ENCODE data around the gene SLC35F1. TPM values are rescaled to one million over a fixed set of nuclear protein-coding genes. Genes with fewer than 3 reads are reported as not detected.
A peak's percentile ranks its signal among the peaks of the same experiment; 100 is the strongest.

The SLC35F1 gene
- total and polyA plus RNA-seq, 10 of the 15 experiments (the other 5 are each of a cell fraction or from before 2014, with no cell fraction given) = 0.01 TPM; not detected in 9

DNA sequence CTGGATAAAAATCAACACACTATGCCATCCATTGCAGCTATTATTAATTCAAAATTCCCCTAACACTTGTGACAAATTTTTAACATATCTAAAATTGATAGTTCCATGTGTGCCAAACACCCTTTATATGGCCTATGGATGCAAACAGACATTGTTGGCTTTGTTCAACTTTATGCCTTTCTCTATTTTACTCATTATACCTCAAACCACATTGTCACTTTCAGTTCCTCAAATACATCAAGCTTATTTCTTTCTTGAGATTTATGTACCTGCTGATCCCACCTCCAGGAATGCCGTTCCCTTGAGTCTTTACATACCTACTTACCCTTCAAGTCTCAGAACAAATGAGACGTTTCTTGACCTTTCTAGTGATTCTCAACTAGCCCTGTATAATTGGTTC, 447.6 kb downstream of the SLC35F1 start (continued):
- TF ChIP-seq, protein P1, sequence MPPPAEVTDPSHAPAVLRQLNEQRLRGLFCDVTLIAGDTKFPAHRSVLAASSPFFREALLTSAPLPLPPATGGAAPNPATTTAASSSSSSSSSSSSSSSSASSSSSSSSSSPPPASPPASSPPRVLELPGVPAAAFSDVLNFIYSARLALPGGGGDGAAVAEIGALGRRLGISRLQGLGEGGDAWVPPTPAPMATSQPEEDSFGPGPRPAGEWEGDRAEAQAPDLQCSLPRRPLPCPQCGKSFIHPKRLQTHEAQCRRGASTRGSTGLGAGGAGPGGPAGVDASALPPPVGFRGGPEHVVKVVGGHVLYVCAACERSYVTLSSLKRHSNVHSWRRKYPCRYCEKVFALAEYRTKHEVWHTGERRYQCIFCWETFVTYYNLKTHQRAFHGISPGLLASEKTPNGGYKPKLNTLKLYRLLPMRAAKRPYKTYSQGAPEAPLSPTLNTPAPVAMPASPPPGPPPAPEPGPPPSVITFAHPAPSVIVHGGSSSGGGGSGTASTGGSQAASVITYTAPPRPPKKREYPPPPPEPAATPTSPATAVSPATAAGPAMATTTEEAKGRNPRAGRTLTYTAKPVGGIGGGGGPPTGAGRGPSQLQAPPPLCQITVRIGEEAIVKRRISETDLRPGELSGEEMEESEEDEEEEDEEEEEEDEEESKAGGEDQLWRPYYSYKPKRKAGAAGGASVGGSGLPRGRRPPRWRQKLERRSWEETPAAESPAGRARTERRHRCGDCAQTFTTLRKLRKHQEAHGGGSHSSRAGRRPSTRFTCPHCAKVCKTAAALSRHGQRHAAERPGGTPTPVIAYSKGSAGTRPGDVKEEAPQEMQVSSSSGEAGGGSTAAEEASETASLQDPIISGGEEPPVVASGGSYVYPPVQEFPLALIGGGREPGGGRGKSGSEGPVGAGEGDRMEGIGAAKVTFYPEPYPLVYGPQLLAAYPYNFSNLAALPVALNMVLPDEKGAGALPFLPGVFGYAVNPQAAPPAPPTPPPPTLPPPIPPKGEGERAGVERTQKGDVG (CRISPR knock-in tag; IDR thresholded peaks at IDR 0.05) = no peak
- TF ChIP-seq MTA3 (IDR thresholded peaks at IDR 0.05; ENCODE audit: borderline replicate concordance, low read length) = peak; percentile 78; the same call in 1 of the 2 replicates
- TF ChIP-seq MYB (IDR thresholded peaks at IDR 0.05; ENCODE audit: borderline replicate concordance, low read depth, low read length) = no peak
- TF ChIP-seq, protein P2, sequence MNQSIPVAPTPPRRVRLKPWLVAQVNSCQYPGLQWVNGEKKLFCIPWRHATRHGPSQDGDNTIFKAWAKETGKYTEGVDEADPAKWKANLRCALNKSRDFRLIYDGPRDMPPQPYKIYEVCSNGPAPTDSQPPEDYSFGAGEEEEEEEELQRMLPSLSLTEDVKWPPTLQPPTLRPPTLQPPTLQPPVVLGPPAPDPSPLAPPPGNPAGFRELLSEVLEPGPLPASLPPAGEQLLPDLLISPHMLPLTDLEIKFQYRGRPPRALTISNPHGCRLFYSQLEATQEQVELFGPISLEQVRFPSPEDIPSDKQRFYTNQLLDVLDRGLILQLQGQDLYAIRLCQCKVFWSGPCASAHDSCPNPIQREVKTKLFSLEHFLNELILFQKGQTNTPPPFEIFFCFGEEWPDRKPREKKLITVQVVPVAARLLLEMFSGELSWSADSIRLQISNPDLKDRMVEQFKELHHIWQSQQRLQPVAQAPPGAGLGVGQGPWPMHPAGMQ (IDR thresholded peaks at IDR 0.05; ENCODE audit: borderline replicate concordance) = no peak
- TF ChIP-seq BMI1 (IDR thresholded peaks at IDR 0.05; ENCODE audit: borderline replicate concordance) = peak; percentile 81; the same call in 1 of the 2 replicates
- TF ChIP-seq, protein P3, sequence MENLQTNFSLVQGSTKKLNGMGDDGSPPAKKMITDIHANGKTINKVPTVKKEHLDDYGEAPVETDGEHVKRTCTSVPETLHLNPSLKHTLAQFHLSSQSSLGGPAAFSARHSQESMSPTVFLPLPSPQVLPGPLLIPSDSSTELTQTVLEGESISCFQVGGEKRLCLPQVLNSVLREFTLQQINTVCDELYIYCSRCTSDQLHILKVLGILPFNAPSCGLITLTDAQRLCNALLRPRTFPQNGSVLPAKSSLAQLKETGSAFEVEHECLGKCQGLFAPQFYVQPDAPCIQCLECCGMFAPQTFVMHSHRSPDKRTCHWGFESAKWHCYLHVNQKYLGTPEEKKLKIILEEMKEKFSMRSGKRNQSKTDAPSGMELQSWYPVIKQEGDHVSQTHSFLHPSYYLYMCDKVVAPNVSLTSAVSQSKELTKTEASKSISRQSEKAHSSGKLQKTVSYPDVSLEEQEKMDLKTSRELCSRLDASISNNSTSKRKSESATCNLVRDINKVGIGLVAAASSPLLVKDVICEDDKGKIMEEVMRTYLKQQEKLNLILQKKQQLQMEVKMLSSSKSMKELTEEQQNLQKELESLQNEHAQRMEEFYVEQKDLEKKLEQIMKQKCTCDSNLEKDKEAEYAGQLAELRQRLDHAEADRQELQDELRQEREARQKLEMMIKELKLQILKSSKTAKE (IDR thresholded peaks at IDR 0.05; ENCODE audit: low read depth, poor library complexity, severe bottlenecking) = peak; percentile 64
- TF ChIP-seq TAF1 (IDR thresholded peaks at IDR 0.05; ENCODE audit: borderline replicate concordance, low read depth, low read length) = no peak
- 0 out of 2 replicates have a peak, but pooled peaks have one; percentile 32 for TF ChIP-seq GABPA (IDR thresholded peaks at IDR 0.05; ENCODE audit: low read depth)
- TF ChIP-seq, protein P4, sequence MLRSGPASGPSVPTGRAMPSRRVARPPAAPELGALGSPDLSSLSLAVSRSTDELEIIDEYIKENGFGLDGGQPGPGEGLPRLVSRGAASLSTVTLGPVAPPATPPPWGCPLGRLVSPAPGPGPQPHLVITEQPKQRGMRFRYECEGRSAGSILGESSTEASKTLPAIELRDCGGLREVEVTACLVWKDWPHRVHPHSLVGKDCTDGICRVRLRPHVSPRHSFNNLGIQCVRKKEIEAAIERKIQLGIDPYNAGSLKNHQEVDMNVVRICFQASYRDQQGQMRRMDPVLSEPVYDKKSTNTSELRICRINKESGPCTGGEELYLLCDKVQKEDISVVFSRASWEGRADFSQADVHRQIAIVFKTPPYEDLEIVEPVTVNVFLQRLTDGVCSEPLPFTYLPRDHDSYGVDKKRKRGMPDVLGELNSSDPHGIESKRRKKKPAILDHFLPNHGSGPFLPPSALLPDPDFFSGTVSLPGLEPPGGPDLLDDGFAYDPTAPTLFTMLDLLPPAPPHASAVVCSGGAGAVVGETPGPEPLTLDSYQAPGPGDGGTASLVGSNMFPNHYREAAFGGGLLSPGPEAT (IDR thresholded peaks at IDR 0.05; ENCODE audit: low read depth) = peak; percentile 84
- no peak; the same call in 1 of the 2 replicates for TF ChIP-seq NR2F1 (conservative IDR thresholded peaks at IDR 0.05)
- 0 out of 2 replicates have a peak, but pooled peaks have one; percentile 52 for TF ChIP-seq ZBED1 (IDR thresholded peaks at IDR 0.05; ENCODE audit: borderline replicate concordance)
- no peak for TF ChIP-seq LARP7 (IDR thresholded peaks at IDR 0.05)
- TF ChIP-seq BCLAF1 (IDR thresholded peaks at IDR 0.05) = no peak
- TF ChIP-seq, protein P5, sequence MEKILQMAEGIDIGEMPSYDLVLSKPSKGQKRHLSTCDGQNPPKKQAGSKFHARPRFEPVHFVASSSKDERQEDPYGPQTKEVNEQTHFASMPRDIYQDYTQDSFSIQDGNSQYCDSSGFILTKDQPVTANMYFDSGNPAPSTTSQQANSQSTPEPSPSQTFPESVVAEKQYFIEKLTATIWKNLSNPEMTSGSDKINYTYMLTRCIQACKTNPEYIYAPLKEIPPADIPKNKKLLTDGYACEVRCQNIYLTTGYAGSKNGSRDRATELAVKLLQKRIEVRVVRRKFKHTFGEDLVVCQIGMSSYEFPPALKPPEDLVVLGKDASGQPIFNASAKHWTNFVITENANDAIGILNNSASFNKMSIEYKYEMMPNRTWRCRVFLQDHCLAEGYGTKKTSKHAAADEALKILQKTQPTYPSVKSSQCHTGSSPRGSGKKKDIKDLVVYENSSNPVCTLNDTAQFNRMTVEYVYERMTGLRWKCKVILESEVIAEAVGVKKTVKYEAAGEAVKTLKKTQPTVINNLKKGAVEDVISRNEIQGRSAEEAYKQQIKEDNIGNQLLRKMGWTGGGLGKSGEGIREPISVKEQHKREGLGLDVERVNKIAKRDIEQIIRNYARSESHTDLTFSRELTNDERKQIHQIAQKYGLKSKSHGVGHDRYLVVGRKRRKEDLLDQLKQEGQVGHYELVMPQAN (conservative IDR thresholded peaks at IDR 0.05) = 0 out of 2 replicates have a peak, but pooled peaks have one; percentile 29
- peak; percentile 97 for TF ChIP-seq DPF2 (IDR thresholded peaks at IDR 0.05)
- TF ChIP-seq EGR1 (IDR thresholded peaks at IDR 0.05; ENCODE audit: borderline replicate concordance in 1 of 2, low read depth in 2 of 2, low read length in 2 of 2) = no peak
- TF ChIP-seq ZNF217 (IDR thresholded peaks at IDR 0.05) = peak; percentile 86
